Suppressor macrophage treated with lipopolysaccharide for 1 hour (primary cell): ENCODE measurements around the gene METTL14.
A peak's percentile ranks its signal among the peaks of the same experiment; 100 is the strongest.

Source experiments
- DNase-seq, 3 donors: peaks; one replicate each; pipeline ENCODE4 v3.0.0-alpha.2; 2020 to 2022

Gene METTL14

DNA sequence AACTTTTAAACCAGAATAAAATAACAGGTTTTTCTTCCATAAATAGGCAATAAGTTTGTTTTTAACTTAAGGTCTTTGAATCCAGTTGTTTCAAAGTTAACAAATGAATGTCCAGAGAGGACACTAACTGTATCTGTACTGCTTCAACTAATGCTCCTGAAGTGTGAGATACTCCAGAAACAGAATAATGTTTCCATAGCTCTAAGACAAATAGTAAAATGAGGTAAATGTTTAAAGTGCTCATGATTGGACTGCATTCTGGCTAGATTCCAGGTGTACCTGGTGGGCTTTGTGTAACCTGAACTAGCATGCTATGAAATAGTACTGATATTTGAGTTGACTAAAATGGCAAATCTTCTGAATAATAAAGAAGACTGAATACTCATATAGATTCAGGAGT lies 51.7 kb downstream of the METTL14 start:
- DNase-seq, result no peak

DNA sequence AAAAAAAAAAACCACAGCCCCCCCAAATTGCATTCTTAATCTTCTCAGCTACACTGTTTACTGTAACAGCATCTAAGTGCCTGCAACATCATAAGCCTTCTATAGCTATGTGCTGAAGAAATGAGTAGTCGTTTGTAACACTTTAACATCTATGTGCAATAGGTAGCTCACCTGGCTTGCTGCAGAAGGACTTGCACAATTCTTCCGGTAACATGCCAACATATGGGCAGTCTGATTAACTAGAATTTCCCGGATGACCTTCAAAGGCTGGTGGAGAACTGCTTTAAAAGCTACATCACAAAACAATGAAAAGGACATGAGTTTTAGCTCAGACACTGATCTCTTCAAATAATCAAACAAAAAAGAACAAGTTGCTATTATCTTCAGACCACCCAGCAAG lies 52.9 kb downstream of the METTL14 start:
- DNase-seq, result no peak

DNA sequence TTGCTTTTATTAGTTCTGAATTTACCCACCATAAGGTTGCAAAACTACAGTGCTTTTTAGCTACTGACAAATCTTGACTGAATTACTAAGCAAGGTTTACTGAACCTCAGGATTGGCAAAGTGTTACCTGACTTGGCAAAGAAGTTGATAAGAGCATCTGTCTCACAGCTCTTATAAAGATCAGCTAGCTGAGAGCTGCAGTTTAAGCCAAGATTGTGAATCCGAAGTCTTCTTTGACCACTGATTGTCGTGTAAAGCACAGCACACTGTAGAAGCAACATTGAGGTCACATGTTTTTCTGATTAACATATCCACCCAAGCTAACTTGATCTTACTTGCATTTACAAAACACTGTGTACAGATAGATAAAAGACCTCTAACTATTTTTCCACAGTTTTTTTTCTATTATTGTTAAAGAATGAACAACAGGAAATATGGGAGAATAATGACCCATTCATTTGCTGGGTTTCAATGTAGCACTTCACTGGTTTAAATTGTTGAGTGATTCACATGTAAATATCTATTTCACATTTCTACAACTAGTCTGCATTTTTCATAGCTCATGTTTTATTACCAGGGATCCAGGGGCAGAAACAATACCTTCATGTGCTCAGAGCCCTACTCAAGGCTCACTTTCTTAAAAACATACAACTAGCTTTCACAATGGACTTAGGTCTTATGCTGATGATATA lies 54.0 kb downstream of the METTL14 start:
- DNase-seq, result no peak

DNA sequence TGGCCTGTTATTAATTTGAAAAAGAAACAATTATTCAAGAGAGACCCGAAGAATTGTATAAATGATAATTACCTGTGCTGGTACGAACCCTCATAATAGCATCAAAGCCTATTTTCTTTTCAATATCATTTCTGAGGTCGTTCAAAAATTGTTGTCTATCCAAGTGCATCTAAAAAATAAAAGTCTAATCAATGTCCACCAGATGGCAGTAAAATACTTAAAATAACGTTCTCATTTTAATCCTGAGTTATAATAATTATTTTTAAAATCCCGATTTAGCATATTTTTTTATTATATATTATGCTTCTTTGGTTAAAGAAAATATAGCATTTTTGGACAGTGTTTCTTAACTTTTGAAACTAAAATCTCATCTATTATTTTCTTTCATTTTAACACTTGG lies 55.7 kb downstream of the METTL14 start:
- DNase-seq, result peak; percentile 9 to 62 (median 56)

DNA sequence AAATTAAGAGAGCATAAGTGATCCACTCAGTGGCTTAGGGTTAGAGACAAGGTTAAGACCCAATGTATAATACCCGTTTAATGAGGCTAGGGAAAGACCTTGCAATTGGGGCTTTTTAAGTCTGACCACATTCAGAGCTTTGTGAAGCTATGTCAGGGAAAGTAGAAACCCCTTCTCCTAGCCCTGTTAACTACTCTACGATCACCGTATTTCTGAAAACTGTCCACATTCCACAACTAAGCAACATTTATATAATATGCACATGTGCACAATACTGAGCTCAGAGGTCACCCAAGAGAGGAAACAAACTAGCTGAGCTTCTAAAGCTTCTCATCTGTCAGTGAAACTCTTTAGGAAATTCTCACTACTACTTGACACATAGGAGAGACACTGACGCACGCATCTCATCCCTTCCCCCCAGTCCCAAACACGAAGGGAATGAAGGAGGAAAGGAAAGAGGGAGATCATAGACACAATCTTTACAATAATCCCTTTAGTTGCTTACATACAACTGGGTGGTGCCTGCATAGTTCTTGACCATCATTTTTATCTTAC lies 56.2 kb downstream of the METTL14 start:
- DNase-seq, result no peak

DNA sequence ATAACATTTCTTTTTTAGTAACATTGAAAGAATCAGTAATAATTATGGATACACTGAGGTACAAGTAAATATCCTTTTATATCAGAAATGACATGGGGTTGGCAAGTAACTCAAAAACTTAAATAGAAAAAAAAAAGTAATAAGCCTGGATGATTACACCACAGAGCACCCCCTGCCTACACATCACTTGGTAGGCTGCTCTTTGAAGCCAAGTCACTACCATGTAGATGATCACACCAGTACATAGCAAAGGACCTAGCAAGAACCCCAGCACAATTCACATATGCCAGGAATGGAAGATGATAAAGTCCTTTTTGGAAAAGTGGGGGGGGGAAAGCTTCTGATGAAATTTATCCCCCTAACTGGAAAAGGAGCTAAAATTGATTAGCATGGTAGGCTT lies 56.9 kb downstream of the METTL14 start:
- DNase-seq, result no peak

DNA sequence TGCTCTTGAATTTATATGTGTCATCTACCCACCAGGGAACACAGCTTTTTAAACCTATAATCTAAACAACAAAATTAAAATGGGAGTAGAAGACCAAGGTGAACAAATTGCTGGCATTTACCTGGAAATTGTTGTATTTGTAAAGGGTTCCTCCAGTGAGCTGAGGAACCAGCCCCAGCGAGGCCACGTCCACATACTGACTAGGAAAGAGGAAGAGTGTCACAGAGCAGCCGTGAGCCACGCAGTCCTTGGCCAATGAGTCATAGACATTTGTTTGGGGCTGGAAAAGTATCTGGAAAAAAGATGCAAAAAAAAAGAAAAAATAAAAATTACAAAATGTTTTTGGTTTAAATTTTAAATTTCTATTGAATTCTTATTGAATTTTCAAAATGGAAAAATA lies 58.7 kb downstream of the METTL14 start:
- peak; percentile 53 to 62 (median 60) for DNase-seq

DNA sequence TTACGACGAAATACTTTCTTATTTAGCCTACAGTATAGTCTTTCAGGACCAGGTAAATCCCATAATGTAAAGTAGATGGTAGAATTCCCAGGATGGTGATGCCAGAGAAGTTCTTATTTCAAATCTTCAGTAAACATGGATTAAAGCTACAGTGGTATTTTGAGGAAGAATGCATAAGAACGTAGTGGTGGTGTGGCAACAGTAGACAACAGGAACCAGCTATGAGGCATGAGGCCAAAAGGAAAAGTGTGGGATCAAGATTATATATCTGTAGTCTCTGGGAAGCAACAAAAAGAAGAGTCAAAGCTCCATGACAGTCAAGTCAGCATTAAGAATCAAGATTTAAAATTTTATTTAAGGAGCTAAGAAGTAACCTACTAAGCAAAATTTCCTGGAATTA lies 60.2 kb downstream of the METTL14 start:
- DNase-seq, result peak in 2 of 3 donors; percentile 8 to 20

DNA sequence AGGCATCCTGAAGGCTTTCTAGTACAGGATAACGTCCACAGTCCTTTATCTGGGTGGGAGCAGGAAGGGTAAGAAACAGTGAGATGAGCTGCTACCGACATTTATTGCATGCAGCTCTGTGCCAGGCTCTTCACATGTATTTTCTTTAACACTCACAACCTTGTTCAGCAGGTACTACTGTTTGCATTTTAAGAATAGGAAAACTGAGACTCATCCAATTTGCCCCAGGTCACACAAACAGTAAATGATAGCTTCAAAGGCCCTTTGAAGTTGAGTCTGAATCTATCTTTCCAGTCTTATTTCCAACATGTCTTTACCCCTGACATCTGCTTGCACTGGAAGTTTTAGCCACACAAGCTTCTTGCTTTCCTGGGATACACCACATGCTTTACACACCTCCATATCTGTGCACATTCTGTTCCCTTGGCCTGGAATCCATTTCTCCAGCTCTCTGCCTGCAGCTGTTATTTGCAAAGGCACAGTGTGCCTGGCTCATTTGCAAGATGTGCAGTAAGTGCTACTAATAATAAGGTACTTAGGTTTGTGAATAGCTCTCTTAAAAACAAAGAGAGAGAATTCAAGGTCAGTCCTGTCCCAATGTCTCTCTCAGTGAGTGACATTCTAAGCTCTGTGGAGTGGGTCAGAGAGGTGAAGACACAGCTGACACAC lies 61.2 kb downstream of the METTL14 start:
- DNase-seq, result no peak

DNA sequence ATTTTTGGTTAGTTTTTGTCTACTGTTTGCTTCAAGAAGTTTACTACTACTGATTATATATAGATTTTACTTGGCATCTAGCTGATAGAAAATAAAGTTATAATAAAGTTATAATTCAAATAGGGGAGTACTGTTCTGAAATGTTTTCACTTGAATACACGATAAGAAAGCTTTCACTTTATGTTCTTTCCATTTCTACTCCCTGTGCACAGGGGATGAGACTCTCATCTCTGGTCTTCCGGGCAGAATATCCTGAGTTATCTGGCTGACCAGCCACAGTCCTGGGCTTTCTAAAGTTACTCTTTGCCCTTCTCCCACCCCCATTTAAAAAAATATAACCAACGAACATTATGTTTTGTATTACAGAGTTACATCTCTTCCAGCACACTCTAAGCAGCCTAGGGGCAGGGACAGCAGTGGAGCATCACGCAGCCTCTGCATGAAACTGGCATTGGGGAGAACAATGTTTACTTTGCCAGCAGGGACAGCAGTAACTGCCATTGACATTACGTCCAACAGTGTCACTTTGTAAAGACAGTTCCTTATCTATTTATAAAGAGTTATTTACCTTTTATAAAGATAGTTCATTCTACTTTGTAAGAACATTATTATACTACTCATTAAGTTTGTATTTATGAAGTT lies 64.3 kb downstream of the METTL14 start:
- no peak for DNase-seq

DNA sequence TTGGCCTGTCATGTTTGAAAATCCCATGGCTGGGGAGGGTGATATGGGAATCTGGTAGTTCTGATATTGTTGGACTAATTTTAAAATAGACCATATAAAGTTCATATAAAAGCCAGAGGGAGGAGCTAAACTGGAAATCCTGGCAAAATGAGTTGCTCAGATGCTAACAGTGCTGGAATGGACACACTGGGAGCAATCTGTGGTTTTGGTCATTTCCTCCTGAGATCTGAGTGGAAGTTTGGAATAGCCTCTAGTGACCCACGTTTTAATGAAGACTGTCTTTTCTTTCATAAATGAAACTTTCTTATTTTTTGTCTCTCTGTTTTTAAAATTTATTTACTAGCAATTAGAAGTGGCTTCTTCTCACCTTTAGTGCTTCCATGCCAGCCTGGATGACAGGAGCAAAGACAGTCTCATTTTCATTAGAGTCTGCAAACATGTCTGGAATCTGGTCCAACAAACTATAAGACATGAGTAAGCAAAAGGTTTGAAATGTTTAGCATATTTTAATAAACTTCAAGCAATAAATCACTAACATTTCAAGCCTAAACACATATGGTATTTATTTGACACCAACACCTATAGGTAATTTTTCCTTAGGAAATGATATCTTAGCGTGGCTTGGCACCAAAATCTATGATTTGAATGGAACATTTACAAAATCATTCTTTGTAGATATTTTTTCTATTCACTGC lies 66.6 kb downstream of the METTL14 start:
- DNase-seq, result no peak

DNA sequence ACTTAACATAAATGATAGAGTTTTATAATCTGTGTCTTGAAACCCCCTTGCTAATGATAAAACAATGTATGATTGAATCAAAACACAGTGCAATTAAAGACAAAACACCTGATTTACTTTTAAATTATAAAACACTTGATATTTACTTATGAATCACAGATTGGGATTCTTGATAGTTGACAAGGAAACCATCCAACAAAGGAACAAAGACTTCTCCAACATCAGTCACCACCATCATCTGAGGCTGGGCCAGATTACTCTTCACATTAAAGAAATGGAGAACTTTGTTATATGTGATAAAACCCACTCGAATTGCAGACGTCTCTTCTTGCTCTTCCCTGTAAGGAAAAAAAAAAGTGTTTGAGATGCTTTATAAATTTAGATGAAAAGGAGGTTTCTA lies 67.4 kb downstream of the METTL14 start:
- no peak for DNase-seq

DNA sequence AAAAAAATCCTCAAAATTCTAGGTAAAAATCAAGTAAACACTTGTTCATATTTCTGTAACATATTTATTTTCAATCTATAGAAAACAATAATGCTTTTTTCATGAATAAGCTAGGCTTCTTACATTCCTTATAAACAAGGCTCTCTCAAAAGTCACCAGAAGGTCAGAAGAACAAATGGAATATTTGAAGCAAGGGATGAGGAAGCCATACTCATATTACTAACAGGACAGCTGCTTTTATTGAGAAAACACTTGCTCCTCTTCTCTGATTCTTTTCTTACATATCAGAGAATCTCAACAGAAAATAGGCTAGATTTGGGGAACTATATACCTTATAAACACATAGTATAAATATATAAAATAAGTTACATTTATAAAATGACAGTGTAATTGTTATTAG lies 67.9 kb downstream of the METTL14 start:
- DNase-seq, result no peak

DNA sequence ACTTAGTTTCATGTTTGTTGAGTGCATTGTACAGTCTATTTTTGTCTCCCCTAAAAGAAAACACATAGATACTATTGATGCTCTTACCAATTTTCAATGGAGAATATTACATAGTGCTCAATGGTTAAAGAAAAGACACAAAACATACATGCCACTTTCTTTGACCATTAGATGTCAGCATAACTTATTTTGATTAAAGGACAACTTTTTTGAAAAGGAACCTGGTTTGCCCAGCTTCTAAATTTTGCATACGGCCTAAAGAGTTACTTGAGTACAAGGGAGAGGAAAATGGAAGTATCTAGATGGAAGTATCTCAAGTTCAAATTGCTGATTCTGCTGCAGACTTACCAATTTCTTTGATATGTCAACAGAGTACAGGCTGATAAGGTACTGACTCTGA lies 68.5 kb downstream of the METTL14 start:
- DNase-seq, result no peak

DNA sequence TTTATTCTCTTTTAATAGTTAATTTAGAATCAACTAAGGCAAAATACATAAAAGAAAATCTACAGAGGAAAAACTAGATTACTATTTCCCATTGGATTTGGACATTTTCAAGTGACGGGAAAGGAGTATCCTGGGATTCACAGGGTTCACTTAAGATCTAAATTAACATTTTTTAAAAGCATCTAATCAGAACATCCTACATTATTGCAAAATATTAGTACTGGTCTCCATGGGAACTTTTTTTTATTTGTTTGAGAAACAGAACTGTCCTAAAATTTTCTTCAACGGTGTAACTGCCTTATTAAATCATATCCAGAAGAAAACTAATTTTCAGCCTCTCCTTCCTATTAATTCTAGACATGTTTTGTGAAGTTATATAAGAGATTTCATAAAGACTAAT lies 69.7 kb downstream of the METTL14 start:
- no peak for DNase-seq

DNA sequence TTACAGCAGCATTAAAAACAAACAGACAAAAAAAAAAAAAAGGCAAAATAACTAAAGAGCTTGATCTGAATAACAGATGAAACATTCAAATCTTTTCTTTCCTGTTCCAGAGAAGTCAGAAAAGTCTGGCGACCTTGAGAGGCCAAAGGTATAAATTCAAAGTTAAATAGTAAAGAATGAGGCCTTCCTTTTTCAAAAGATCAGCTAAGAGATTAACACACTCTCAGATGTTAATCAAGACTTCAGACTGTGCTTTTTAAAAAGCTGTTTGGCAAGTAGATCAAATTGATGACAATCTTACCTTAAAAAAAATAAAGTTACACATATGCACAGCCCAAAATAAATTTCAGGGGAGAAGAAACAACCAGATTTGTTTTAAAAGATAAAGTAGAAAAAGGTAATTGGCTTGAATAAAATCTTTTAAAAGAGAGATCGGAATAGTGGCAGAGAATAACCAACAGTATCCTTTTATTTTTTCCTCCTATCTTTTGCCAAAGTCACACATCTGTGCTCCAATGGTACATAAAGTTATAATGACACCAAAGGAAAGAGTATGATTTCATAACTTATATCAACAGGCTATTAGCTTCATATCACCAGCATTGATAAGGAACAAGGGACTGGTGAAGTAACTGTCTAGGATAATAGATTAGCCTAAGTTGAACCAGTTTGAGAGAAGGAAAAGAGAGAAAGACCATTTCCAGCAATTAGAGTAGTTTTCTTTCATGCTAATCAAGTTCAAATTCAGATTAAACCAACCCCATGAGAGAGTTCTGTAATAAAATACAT lies 70.4 kb downstream of the METTL14 start:
- no peak for DNase-seq

DNA sequence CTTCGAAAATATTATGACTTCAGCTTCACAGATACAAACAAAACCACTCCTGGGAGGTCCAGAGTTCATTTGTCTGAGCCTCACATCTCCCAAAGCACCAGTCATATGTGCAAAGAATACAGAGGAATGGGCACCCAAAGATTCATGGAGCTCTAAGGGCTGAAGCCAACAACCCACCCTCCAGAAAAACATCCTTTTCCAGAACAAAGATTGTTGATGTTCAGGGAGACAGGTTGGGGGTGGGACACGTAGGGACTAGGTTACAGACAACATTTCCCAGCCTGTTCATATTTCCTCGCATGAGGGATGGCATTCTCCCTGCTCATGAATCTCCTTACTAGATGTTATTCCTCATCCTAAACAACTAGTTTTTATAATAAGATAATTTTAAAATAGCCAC lies 71.2 kb downstream of the METTL14 start:
- no peak for DNase-seq

DNA sequence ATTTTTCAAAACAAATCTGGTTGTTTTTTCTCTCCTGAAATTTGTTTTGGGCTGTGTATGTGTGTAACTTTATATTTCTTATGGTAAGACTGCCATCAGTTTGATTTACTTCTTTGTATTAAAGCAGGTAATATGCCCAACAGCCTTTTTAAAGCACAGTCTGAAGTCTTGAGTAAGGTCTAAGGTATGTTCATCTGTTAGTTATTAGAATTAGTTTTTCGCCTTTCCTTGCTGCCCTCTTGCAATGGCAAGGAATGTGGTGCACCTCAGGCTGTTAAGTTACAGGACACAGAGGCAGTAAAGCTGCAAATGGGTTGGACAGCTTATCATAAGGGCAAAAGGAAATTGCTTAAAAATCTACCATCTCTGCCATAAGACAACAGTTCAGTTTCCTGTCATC lies 71.8 kb downstream of the METTL14 start:
- no peak for DNase-seq

DNA sequence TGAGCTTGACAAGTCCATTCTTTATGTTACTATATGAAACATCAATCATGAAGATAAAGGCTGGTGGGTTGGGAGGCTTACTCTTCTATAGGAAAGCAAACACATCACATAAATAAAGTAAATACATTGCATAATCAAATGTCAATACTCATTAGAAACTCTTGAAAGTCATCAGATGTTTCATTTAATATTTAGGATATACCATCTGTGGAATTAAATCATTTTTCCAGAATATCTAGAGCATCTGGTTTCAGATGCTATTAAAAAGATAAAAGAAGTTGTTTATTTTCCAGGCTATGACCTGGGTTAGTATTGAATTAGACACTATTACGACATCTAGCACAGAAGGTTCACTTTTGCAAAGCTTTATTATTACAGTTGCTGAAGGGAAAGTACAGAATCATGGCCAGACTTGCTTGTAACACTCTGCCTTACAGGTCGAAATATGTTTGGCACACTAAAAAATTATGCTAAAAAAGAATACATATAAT lies 72.6 kb downstream of the METTL14 start:
- DNase-seq, result no peak

DNA sequence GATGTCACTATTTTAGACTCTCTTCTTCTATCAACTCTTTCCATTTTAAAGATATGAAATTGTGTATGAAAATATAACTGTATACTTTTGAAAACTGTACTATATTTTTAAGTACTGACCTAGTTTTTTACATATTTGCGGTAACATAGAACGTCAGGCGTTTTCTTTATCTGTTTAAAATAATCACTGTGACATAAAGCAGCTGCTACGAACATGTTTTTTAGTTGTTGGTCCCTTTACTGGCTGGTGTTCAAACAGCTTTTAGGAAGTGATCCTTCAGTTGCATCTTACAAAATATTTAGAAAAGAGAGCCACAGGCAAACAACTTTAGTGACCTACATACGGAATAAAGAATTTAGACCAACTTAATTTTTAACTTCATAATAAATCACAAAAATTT lies 73.1 kb downstream of the METTL14 start:
- DNase-seq, result no peak

DNA sequence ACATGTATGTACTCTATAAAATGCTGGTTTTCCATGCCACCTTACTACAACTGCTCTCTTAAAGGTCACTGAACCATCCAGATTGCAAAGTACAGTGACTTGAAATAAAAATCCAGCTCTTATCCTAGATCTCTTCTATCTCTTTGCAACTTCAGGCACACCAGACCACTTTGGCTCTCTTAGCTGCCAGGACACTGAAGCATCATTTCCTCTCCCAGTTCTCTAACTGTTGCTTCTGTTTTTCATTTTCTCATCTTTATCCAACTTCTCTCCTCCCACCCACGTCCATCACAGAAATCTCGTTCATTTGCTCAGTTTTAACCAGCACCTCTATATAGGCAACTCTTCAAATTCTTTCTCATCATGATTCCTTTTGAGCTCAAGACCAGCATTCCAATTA lies 74.3 kb downstream of the METTL14 start:
- no peak for DNase-seq

DNA sequence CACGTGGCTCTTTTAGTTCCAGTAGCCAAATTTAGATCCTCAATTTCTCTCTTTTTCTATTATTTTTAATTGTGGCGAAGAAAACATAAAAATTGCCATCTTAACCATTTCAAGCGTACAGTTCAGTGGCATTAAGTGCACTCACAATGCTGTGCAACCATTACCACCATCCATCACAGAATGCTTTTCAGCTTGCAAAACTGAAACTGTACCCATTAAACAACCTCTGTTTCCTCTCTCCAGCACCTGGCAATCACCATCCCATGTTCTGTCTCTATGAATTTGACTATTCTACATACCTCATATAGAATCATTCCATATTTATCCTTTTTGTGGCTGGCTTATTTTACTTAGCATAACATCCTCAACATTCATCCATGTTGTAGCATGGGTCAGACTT lies 74.9 kb downstream of the METTL14 start:
- no peak for DNase-seq
